ENCODE results near the gene CSAG2.

Gene CSAG2

DNA sequence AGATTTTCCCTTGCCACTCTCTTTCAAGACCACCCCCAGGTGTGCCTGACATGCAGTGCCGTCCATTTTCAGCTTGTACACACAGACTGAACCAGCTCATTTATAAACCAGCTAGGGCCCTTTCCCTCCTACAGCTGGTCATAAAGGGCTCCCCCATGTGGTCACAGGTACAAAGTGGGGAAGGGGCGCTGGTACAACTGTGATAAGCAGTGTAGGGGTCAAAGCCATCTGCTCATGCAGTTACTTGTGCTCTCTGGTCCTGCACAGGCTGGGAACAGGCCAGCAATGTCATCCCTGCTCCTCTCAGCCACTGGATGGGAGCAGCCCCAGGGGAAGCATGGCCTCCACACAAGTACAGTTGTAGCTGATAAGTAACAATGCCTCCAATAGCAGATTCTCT is 50.8 kb downstream of the CSAG2 start:
- DNase-seq = no peak
